H1 (cell line): ENCODE data around the gene WNT9B. TPM values are rescaled to one million over a fixed set of nuclear protein-coding genes. Genes with fewer than 3 reads are reported as not detected.

Experiments
- CHD1 ChIP-seq: IDR thresholded peaks from 2 replicates; pipeline ENCODE4 v1.6.1; 2012; ENCODE audit warnings: low read depth, low read length, improper control_type of control experiment
- CHD2 ChIP-seq: IDR thresholded peaks from 2 replicates; pipeline ENCODE4 v1.6.1; 2012; ENCODE audit warnings: low read length, improper control_type of control experiment
- RXRA ChIP-seq: IDR thresholded peaks from 2 replicates; pipeline ENCODE4 v1.6.1; 2011; ENCODE audit warnings: low read depth, mild to moderate bottlenecking, low read length, moderate library complexity; ENCODE audit not compliant: insufficient read depth
- YY1 ChIP-seq: IDR thresholded peaks from 2 replicates; pipeline ENCODE4 v1.6.1; 2011; ENCODE audit warnings: low read depth, mild to moderate bottlenecking, low read length
- polyA plus RNA-seq, 7 experiments: library from polyadenylated mRNA; depleted of rRNA in 3 of 7; stranded (reverse) in 5 of 7; unstranded in 2 of 7; fragments of >200 nt in 5 of 7; fragments of 200-250 nt in 2 of 7; gene quantifications; 1 replicate in 5 of 7; 2 replicates in 1 of 7; 4 replicates in 1 of 7; pipeline versions ENCODE4 v1.2.1 to v1.2.3, GENCODE V29; 2011 to 2013; ENCODE audit warnings: missing spikeins in 2 of 7, mixed read lengths in 2 of 7
- total RNA-seq: library from RNA; stranded (reverse); fragmentation: NEBNext Ultra II Directional; extraction: Animal tissue kit (Norgen Biotek cat#: 25700); gene quantifications from 2 replicates; pipeline ENCODE4 v1.2.1, GENCODE V29; 2021

Gene WNT9B
- total and polyA plus RNA-seq, 2 of the 8 experiments (the other 6 are each of a cell fraction or from before 2014, with no cell fraction given) = 0.21 TPM; not detected in 1

DNA sequence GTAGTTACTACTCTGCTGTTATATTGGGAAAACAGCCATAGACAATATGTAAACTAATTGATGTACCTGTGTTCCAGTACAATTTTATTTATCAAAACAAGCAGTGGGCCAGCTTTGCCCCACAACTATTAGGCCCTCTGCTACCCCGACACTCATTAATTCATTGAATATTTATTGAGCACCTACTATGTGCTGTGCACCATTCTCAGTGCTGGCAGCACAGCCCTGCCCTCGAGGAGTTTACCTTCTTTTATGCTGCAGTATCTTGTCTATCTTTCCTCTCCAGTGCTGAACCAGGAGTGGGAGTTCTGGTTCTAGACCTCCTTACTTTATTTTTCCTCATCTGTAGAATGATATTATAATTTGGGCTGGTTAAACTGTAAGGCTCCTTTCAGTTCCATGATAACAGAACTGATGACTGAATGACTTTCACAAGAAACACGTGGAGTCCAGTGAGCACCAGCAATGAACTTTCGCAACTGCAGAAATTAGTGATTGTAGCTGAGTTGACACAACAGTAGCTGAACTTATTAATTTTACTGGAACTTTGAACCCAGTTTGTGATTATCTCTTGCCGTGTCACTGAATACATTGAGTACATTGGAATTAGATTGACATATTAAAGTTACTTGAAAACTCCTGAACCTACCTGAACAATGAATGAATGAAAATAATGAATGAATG is 73.9 kb downstream of the WNT9B start (continued):
- TF ChIP-seq CHD1 (no peak), RXRA (no peak), CHD2 (no peak), YY1 (no peak)
